A549 (cell line): ENCODE measurements around the gene DLL4. TPM values are rescaled to one million over a fixed set of nuclear protein-coding genes. Genes with fewer than 3 reads are reported as not detected.

Source experiments
- ATAC-seq, 2 experiments: fragments of 200-7000 bp in 1 of 2; fragments of >200 bp in 1 of 2; cut with Nextera tagmentation in 1 of 2; cut with Tn5 transposase in 1 of 2; 3 replicates each; pipeline versions ENCODE4 v1.8.0 to v1.9.1; 2018 to 2020; ENCODE audit warnings: mild to moderate bottlenecking in 1 of 2, moderate library complexity in 1 of 2
- CTCF ChIA-PET: fragments of 300-600 bp; sonication (Branson Sonifier 250); formaldehyde crosslinking; extraction: SDS; loops from one replicate; lab custom pipeline; 2021; ENCODE audit warnings: antibody characterized with exemption, inconsistent platforms; lab: Yijun Ruan, JAX
- POLR2A ChIA-PET: fragments of 350-600 bp; formaldehyde crosslinking; extraction: SDS; loops from one replicate; lab custom pipeline; 2021; ENCODE audit warnings: antibody characterized with exemption, inconsistent platforms; lab: Yijun Ruan, JAX
- DNase-seq, 2 experiments: peaks; one replicate each; pipeline versions ENCODE4 v3.0.0 to v3.0.0-alpha.2; 2011 to 2016; ENCODE audit warnings: low read depth in 1 of 2, low spot score in 1 of 2
- FAIRE-seq: peaks from 2 replicates; lab custom pipeline; 2011; peaks lifted over from hg19 to GRCh38; lab: Jason Lieb, UNC
- H3K27ac ChIP-seq, 2 experiments: fragments of >200 bp; sonication (Bioruptor Twin); formaldehyde crosslinking; 3 replicates each; pipeline ENCODE4 v1.5.1; 2016 to 2017
- H3K4me1 ChIP-seq: fragments of >200 bp; sonication (Bioruptor Twin); formaldehyde crosslinking; 3 replicates; pipeline ENCODE4 v1.6.1; 2016
- H3K4me2 ChIP-seq: fragments of >200 bp; sonication (Bioruptor Twin); formaldehyde crosslinking; 3 replicates; pipeline ENCODE4 v1.6.1; 2016
- H3K4me3 ChIP-seq: fragments of >200 bp; sonication (Bioruptor Twin); formaldehyde crosslinking; 3 replicates; pipeline ENCODE4 v1.5.1; 2016
- H3K9me3 ChIP-seq: fragments of >200 bp; sonication (Bioruptor Twin); formaldehyde crosslinking; 3 replicates; pipeline ENCODE4 v1.6.1; 2016
- CBX2 ChIP-seq: fragments of 200-600 bp; sonication (generic); IDR thresholded peaks from 2 replicates; pipeline ENCODE4 v1.6.1; 2016; ENCODE audit warnings: low read depth, mild to moderate bottlenecking, borderline replicate concordance
- CBX8 ChIP-seq: fragments of 200-600 bp; sonication (generic); IDR thresholded peaks from 2 replicates; pipeline ENCODE4 v1.6.1; 2016
- CHD2 ChIP-seq: fragments of 150-350 bp; IDR thresholded peaks from 2 replicates; pipeline ENCODE4 v1.6.1; 2014; ENCODE audit warnings: low read length; ENCODE audit not compliant: partially characterized antibody
- EHF ChIP-seq: fragments of 250-450 bp; sonication (Bioruptor Pico); IDR thresholded peaks from 2 replicates; pipeline ENCODE4 v1.5.0; 2020; ENCODE audit warnings: mild to moderate bottlenecking
- ESRRA ChIP-seq: fragments of 150-350 bp; IDR thresholded peaks from 2 replicates; pipeline ENCODE4 v1.6.1; 2014; ENCODE audit warnings: mild to moderate bottlenecking, low read length, borderline replicate concordance
- FOSB ChIP-seq: fragments of 250-450 bp; sonication (Bioruptor Pico); IDR thresholded peaks from 2 replicates; pipeline ENCODE4 v1.5.0; 2020; ENCODE audit warnings: mild to moderate bottlenecking, moderate library complexity
- FOSL2 ChIP-seq, 2 experiments: fragments of 450-650 bp in 1 of 2; fragments of >200 bp in 1 of 2; sonication (Bioruptor Twin) in 1 of 2; formaldehyde crosslinking; IDR thresholded peaks; 2 replicates each; pipeline versions ENCODE4 v1.5.0 to v1.6.1; 2016 to 2020; ENCODE audit warnings: mild to moderate bottlenecking in 1 of 2, moderate library complexity in 1 of 2
- GATA3 ChIP-seq: IDR thresholded peaks from 2 replicates; pipeline ENCODE4 v1.6.1; 2012; ENCODE audit warnings: borderline replicate concordance
- HEYL ChIP-seq: fragments of 250-450 bp; sonication (Bioruptor Pico); IDR thresholded peaks from 2 replicates; pipeline ENCODE4 v1.8.0; 2021; ENCODE audit warnings: mild to moderate bottlenecking, moderate library complexity
- HOXA7 ChIP-seq: fragments of 250-450 bp; sonication (Bioruptor Pico); IDR thresholded peaks from 2 replicates; pipeline ENCODE4 v1.5.0; 2020; ENCODE audit warnings: mild to moderate bottlenecking, moderate library complexity
- JUNB ChIP-seq: fragments of >200 bp; sonication (Bioruptor Twin); formaldehyde crosslinking; IDR thresholded peaks from 2 replicates; pipeline ENCODE4 v1.6.1; 2016
- MAFK ChIP-seq: fragments of 450-650 bp; IDR thresholded peaks from 2 replicates; pipeline ENCODE4 v1.6.1; 2014; ENCODE audit not compliant: partially characterized antibody
- MAZ ChIP-seq: fragments of 150-350 bp; IDR thresholded peaks from 2 replicates; pipeline ENCODE4 v1.6.1; 2014; ENCODE audit warnings: antibody characterized with exemption, low read depth, low read length, borderline replicate concordance
- MYC ChIP-seq: IDR thresholded peaks from 2 replicates; pipeline ENCODE4 v1.6.1; 2012; ENCODE audit warnings: mild to moderate bottlenecking, inconsistent platforms, low read length, improper control_type of control experiment, borderline replicate concordance
- POLR2AphosphoS2 ChIP-seq: conservative IDR thresholded peaks from 2 replicates; pipeline ENCODE4 v1.6.1; 2012; ENCODE audit warnings: low read length, improper control_type of control experiment, inconsistent platforms
- RARB ChIP-seq: fragments of 250-450 bp; sonication (Bioruptor Pico); IDR thresholded peaks from 2 replicates; pipeline ENCODE4 v1.8.0; 2021; ENCODE audit warnings: mild to moderate bottlenecking, moderate library complexity
- RCOR1 ChIP-seq: fragments of 150-350 bp; IDR thresholded peaks from 2 replicates; pipeline ENCODE4 v1.6.1; 2014; ENCODE audit warnings: antibody characterized with exemption, low read length, low read depth
- RNF2 ChIP-seq: fragments of 200-600 bp; sonication (generic); IDR thresholded peaks from 2 replicates; pipeline ENCODE4 v1.6.1; 2016; ENCODE audit warnings: low read depth, mild to moderate bottlenecking, antibody characterized with exemption, moderate library complexity, borderline replicate concordance
- SMC3 ChIP-seq: fragments of >200 bp; sonication (Bioruptor Twin); formaldehyde crosslinking; IDR thresholded peaks from 3 replicates; pipeline ENCODE4 v1.6.1; 2018; ENCODE audit warnings: inconsistent platforms
- TP53 ChIP-seq: fragments of 250-450 bp; sonication (Bioruptor Pico); IDR thresholded peaks from 2 replicates; pipeline ENCODE4 v1.5.0; 2021; ENCODE audit warnings: mild to moderate bottlenecking, moderate library complexity
- ZC3H11A ChIP-seq: fragments of 450-650 bp; IDR thresholded peaks from 2 replicates; pipeline ENCODE4 v1.6.1; 2014; ENCODE audit warnings: antibody characterized with exemption, mild to moderate bottlenecking
- ZNF302 ChIP-seq: fragments of 250-450 bp; sonication (Bioruptor Pico); IDR thresholded peaks from 2 replicates; pipeline ENCODE4 v1.9.0; 2021; ENCODE audit warnings: inconsistent platforms, mild to moderate bottlenecking, moderate library complexity
- WGBS: methylation state at CpG from one replicate; pipeline ENCODE4 v1.1.6; 2017; ENCODE audit errors: missing lambda C conversion rate; 5-methylcytosine and 5-hydroxymethylcytosine counted together
- polyA plus RNA-seq, 4 experiments: library from polyadenylated mRNA; depleted of rRNA in 3 of 4; stranded (reverse); fragments of >200 nt; fragmentation: RNase III in 1 of 4; extraction: RNeasy Plus Mini Kit Qiagen cat#74134 plus additional on column Dnase treatment in 1 of 4; gene quantifications; 2 replicates in 3 of 4; 3 replicates in 1 of 4; pipeline ENCODE4 v1.2.3, GENCODE V29; 2011 to 2017
- TF ChIP-seq, protein P1 (sequence below): fragments of >200 bp; sonication (Bioruptor Twin); formaldehyde crosslinking; IDR thresholded peaks from 3 replicates; pipeline ENCODE4 v1.6.1; 2016
- TF ChIP-seq, protein P2 (sequence below): fragments of 450-650 bp; IDR thresholded peaks from 2 replicates; pipeline ENCODE4 v1.6.1; 2014; ENCODE audit warnings: antibody characterized with exemption
- TF ChIP-seq, protein P3 (sequence below): fragments of 200-600 bp; sonication (generic); IDR thresholded peaks from 2 replicates; pipeline ENCODE4 v1.6.1; 2016; ENCODE audit warnings: antibody characterized with exemption, mild to moderate bottlenecking, moderate library complexity
- TF ChIP-seq, protein P4 (sequence below): IDR thresholded peaks from 2 replicates; pipeline ENCODE4 v1.6.1; 2012

DLL4 gene
- polyA plus RNA-seq, 2 of the 4 experiments (the other 2 are of a cell fraction), result 0.09 to 0.28 TPM

DNA sequence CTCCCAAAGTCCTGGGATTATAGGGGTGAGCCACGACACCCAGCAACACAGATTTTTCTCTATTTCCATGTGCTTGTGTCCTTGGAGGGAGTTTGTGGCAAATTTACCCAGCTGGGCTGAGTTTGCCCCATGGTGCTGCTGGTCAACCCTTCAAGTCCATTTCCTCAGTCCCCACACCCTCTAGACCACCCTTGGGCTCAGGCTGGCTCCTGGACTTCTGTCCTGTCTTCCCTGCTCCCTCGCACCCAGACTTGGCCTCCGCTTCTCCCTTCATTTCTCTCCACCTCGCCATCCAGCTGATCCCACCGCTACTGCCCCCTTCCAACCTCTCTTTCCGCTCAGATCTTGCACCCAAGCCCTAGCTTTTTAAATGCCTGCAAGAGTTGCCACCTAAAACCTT is 47.8 kb upstream of the DLL4 start:
- 93% methylated on average over 6 of the region's 6 CpGs for WGBS

DNA sequence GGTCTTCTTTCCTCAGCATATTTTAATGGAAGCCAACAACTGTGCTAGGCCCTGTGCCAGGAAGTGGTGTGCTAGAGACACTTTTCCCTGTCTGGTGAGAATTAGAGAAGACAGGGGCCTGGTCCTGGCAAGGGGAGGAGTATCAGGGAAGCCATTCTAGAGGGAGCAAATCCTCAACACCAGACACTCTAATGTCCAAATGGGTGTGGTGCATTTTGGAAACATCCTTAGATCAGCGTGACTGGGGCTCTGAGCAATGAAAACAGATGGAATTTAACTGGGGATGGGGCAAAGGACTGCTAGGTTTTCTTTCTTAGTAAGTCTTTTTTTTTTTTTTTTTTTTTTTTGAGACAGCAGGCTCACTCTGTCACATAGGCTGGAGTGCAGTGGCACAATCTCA is 42.6 kb upstream of the DLL4 start:
- TF ChIP-seq GATA3, result no peak
- TF ChIP-seq, protein P1, sequence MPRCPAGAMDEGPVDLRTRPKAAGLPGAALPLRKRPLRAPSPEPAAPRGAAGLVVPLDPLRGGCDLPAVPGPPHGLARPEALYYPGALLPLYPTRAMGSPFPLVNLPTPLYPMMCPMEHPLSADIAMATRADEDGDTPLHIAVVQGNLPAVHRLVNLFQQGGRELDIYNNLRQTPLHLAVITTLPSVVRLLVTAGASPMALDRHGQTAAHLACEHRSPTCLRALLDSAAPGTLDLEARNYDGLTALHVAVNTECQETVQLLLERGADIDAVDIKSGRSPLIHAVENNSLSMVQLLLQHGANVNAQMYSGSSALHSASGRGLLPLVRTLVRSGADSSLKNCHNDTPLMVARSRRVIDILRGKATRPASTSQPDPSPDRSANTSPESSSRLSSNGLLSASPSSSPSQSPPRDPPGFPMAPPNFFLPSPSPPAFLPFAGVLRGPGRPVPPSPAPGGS, result no peak
- TF ChIP-seq MAZ, result no peak
- TF ChIP-seq CBX2, result no peak
- TF ChIP-seq FOSL2 (IDR thresholded peaks at IDR 0.05), result no peak
- TF ChIP-seq FOSL2 (CRISPR knock-in tag; IDR thresholded peaks at IDR 0.05), result no peak
- TF ChIP-seq MYC, result no peak
- no peak for TF ChIP-seq ZNF302 (CRISPR knock-in tag)
- TF ChIP-seq RARB, result no peak
- TF ChIP-seq HEYL (CRISPR knock-in tag), result no peak
- TF ChIP-seq RNF2, result no peak
- TF ChIP-seq SMC3, result no peak
- TF ChIP-seq HOXA7, result no peak
- no peak for TF ChIP-seq ZC3H11A
- no peak for TF ChIP-seq CBX8
- TF ChIP-seq, protein P2, sequence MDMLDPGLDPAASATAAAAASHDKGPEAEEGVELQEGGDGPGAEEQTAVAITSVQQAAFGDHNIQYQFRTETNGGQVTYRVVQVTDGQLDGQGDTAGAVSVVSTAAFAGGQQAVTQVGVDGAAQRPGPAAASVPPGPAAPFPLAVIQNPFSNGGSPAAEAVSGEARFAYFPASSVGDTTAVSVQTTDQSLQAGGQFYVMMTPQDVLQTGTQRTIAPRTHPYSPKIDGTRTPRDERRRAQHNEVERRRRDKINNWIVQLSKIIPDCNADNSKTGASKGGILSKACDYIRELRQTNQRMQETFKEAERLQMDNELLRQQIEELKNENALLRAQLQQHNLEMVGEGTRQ, result no peak
- TF ChIP-seq, protein P3, sequence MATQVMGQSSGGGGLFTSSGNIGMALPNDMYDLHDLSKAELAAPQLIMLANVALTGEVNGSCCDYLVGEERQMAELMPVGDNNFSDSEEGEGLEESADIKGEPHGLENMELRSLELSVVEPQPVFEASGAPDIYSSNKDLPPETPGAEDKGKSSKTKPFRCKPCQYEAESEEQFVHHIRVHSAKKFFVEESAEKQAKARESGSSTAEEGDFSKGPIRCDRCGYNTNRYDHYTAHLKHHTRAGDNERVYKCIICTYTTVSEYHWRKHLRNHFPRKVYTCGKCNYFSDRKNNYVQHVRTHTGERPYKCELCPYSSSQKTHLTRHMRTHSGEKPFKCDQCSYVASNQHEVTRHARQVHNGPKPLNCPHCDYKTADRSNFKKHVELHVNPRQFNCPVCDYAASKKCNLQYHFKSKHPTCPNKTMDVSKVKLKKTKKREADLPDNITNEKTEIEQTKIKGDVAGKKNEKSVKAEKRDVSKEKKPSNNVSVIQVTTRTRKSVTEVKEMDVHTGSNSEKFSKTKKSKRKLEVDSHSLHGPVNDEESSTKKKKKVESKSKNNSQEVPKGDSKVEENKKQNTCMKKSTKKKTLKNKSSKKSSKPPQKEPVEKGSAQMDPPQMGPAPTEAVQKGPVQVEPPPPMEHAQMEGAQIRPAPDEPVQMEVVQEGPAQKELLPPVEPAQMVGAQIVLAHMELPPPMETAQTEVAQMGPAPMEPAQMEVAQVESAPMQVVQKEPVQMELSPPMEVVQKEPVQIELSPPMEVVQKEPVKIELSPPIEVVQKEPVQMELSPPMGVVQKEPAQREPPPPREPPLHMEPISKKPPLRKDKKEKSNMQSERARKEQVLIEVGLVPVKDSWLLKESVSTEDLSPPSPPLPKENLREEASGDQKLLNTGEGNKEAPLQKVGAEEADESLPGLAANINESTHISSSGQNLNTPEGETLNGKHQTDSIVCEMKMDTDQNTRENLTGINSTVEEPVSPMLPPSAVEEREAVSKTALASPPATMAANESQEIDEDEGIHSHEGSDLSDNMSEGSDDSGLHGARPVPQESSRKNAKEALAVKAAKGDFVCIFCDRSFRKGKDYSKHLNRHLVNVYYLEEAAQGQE, result no peak
- no peak for TF ChIP-seq JUNB
- TF ChIP-seq TP53 (CRISPR knock-in tag), result no peak
- no peak for TF ChIP-seq MAFK
- H3K9me3 ChIP-seq, result 0 out of 3 replicates have a peak, but pooled peaks cover 2% of the 10 kb centered on the region
- no peaks in the 10 kb centered on the region for H3K4me1 ChIP-seq
- 64% methylated on average over 1 of the region's 1 CpG for WGBS
- H3K4me3 ChIP-seq, result no peak overlapping the region
- no peak for DNase-seq
- POLR2A ChIA-PET, result no interaction called here
- H3K4me2 ChIP-seq, result no peak overlapping the region
- no peak for FAIRE-seq
- ATAC-seq, result no peak
- CTCF ChIA-PET, result interaction anchor here (0.7 to 11.1 kb wide), 3 partner anchors 8 to 82 kb away, joined by 3 to 55 read pairs (median 10); partner anchors contain the start of genes RHOV and VPS18
- H3K27ac ChIP-seq, result no peak overlapping the region

More for the DNA sequence above, 47.8 kb upstream of the DLL4 start:
- Histone ChIP-seq H3K9me3 (0 out of 3 replicates have a peak, but pooled peaks cover 2% of the 10 kb centered on the region), H3K4me3 (no peak overlapping the region), H3K4me2 (no peak overlapping the region), H3K4me1 (peaks cover 12% of the 10 kb centered on the region; the same call in 2 of the 3 replicates), H3K27ac (no peak overlapping the region)
- no peak for ATAC-seq
- POLR2A ChIA-PET, result no interaction called here
- CTCF ChIA-PET, result interaction anchor here (1.2 to 11.1 kb wide), 3 partner anchors 8 to 14 kb away, joined by 4 to 55 read pairs (median 18); partner anchors contain the start of gene VPS18
- DNase-seq, result no peak
- no peak for TF ChIP-seq MYC
- no peak for TF ChIP-seq ESRRA
- no peak for TF ChIP-seq CHD2
- TF ChIP-seq EHF, result no peak
- TF ChIP-seq SMC3, result no peak
- no peak for TF ChIP-seq POLR2AphosphoS2
- TF ChIP-seq, protein P4, sequence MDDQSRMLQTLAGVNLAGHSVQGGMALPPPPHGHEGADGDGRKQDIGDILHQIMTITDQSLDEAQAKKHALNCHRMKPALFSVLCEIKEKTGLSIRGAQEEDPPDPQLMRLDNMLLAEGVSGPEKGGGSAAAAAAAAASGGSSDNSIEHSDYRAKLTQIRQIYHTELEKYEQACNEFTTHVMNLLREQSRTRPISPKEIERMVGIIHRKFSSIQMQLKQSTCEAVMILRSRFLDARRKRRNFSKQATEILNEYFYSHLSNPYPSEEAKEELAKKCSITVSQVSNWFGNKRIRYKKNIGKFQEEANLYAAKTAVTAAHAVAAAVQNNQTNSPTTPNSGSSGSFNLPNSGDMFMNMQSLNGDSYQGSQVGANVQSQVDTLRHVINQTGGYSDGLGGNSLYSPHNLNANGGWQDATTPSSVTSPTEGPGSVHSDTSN, result no peak
- no peak for TF ChIP-seq ZNF302 (CRISPR knock-in tag)
- no peak for TF ChIP-seq RCOR1
- no peak for TF ChIP-seq FOSB (CRISPR knock-in tag)
- no peak for FAIRE-seq
